Activated naive CD8-positive, alpha-beta T cell (primary cell): ENCODE data around the gene TRIM66.

Source experiments
- H3K27ac Mint-ChIP-seq: one replicate; pipeline ENCODE4 v1.8.0; 2021; ENCODE audit warnings: mixed read lengths
- H3K27me3 Mint-ChIP-seq: one replicate; pipeline ENCODE4 v1.8.0; 2021; ENCODE audit warnings: mixed read lengths
- H3K36me3 Mint-ChIP-seq: one replicate; pipeline ENCODE4 v1.8.0; 2021; ENCODE audit warnings: mixed read lengths
- H3K4me1 Mint-ChIP-seq: one replicate; pipeline ENCODE4 v1.8.0; 2021; ENCODE audit warnings: low read depth, mixed read lengths
- H3K4me3 Mint-ChIP-seq: one replicate; pipeline ENCODE4 v1.8.0; 2021; ENCODE audit warnings: mild to moderate bottlenecking, mixed read lengths
- H3K9me3 Mint-ChIP-seq: one replicate; pipeline ENCODE4 v1.8.0; 2021; ENCODE audit warnings: low read depth, mixed read lengths

Gene TRIM66

GRCh38 chr11:8631395-8632118 lies 50.9 kb downstream of the TRIM66 start:
- Mint-ChIP-seq H3K36me3 (peaks cover 21% of the 10 kb centered on the region), H3K9me3 (peaks cover 5% of the 10 kb centered on the region), H3K27me3 (no peaks in the 10 kb centered on the region), H3K27ac (no peak overlapping the region), H3K4me1 (no peaks in the 10 kb centered on the region), H3K4me3 (no peak overlapping the region)

- no peak overlapping the region for H3K27ac Mint-ChIP-seq
- H3K36me3 Mint-ChIP-seq = peaks cover 11% of the 10 kb centered on the region
- no peaks in the 10 kb centered on the region for H3K27me3 Mint-ChIP-seq
- no peak overlapping the region for H3K4me3 Mint-ChIP-seq
- no peaks in the 10 kb centered on the region for H3K4me1 Mint-ChIP-seq
- H3K9me3 Mint-ChIP-seq = no peaks in the 10 kb centered on the region
These were observed 57.8 kb downstream of the TRIM66 start for GRCh38 chr11:8624698-8625097.

GRCh38 chr11:8621147-8621546 lies 61.3 kb downstream of the TRIM66 start:
- Mint-ChIP-seq H3K36me3 (peaks cover 23% of the 10 kb centered on the region), H3K27ac (no peak overlapping the region), H3K27me3 (no peaks in the 10 kb centered on the region)

GRCh38 chr11:8617063-8617462 lies 65.4 kb downstream of the TRIM66 start:
- Mint-ChIP-seq H3K4me3 (no peak overlapping the region), H3K9me3 (no peaks in the 10 kb centered on the region), H3K27ac (no peak overlapping the region), H3K27me3 (no peaks in the 10 kb centered on the region), H3K36me3 (peaks cover 19% of the 10 kb centered on the region), H3K4me1 (no peaks in the 10 kb centered on the region)

More at GRCh38 chr11:8621147-8621546, 61.3 kb downstream of the TRIM66 start:
- H3K4me1 Mint-ChIP-seq = no peaks in the 10 kb centered on the region
- no peaks in the 10 kb centered on the region for H3K9me3 Mint-ChIP-seq
- H3K4me3 Mint-ChIP-seq = no peak overlapping the region

- Mint-ChIP-seq H3K36me3 (peaks cover 19% of the 10 kb centered on the region), H3K4me1 (peaks cover 4% of the 10 kb centered on the region), H3K27me3 (no peaks in the 10 kb centered on the region), H3K4me3 (no peak overlapping the region), H3K9me3 (no peaks in the 10 kb centered on the region), H3K27ac (no peak overlapping the region)
These were observed 67.0 kb downstream of the TRIM66 start for GRCh38 chr11:8615291-8616032.

GRCh38 chr11:8614497-8614896 lies 68.0 kb downstream of the TRIM66 start:
- Mint-ChIP-seq H3K27ac (no peak overlapping the region), H3K27me3 (no peaks in the 10 kb centered on the region)

GRCh38 chr11:8613036-8613435 lies 69.4 kb downstream of the TRIM66 start:
- H3K27me3 Mint-ChIP-seq = no peaks in the 10 kb centered on the region
- no peak overlapping the region for H3K27ac Mint-ChIP-seq
- peaks cover 6% of the 10 kb centered on the region for H3K4me1 Mint-ChIP-seq
- no peaks in the 10 kb centered on the region for H3K9me3 Mint-ChIP-seq
- H3K4me3 Mint-ChIP-seq = no peak overlapping the region
- H3K36me3 Mint-ChIP-seq = peaks cover 14% of the 10 kb centered on the region

More at GRCh38 chr11:8614497-8614896, 68.0 kb downstream of the TRIM66 start:
- Mint-ChIP-seq H3K4me1 (peaks cover 6% of the 10 kb centered on the region), H3K36me3 (peaks cover 18% of the 10 kb centered on the region), H3K9me3 (no peaks in the 10 kb centered on the region), H3K4me3 (no peak overlapping the region)

GRCh38 chr11:8612522-8612921 lies 69.9 kb downstream of the TRIM66 start:
- Mint-ChIP-seq H3K36me3 (peaks cover 11% of the 10 kb centered on the region), H3K27ac (no peak overlapping the region), H3K4me1 (peaks cover 6% of the 10 kb centered on the region), H3K4me3 (no peak overlapping the region), H3K9me3 (no peaks in the 10 kb centered on the region), H3K27me3 (no peaks in the 10 kb centered on the region)

GRCh38 chr11:8610532-8611116 lies 71.8 kb downstream of the TRIM66 start:
- Mint-ChIP-seq H3K4me3 (no peak overlapping the region), H3K36me3 (no peaks in the 10 kb centered on the region), H3K9me3 (no peaks in the 10 kb centered on the region), H3K27ac (no peak overlapping the region), H3K4me1 (peaks cover 6% of the 10 kb centered on the region), H3K27me3 (no peaks in the 10 kb centered on the region)

GRCh38 chr11:8608652-8609051 lies 73.8 kb downstream of the TRIM66 start:
- Mint-ChIP-seq H3K36me3 (no peaks in the 10 kb centered on the region), H3K4me3 (no peak overlapping the region), H3K4me1 (peaks cover 6% of the 10 kb centered on the region), H3K27ac (no peak overlapping the region), H3K9me3 (no peaks in the 10 kb centered on the region), H3K27me3 (peaks cover 11% of the 10 kb centered on the region)

- Mint-ChIP-seq H3K27ac (no peak overlapping the region), H3K4me1 (peaks cover 6% of the 10 kb centered on the region), H3K9me3 (no peaks in the 10 kb centered on the region), H3K4me3 (no peak overlapping the region), H3K27me3 (peaks cover 20% of the 10 kb centered on the region), H3K36me3 (no peaks in the 10 kb centered on the region)
These were observed 76.4 kb downstream of the TRIM66 start for GRCh38 chr11:8605971-8606563.

GRCh38 chr11:8604078-8604723 lies 78.3 kb downstream of the TRIM66 start:
- H3K27me3 Mint-ChIP-seq = peaks cover 20% of the 10 kb centered on the region
- H3K9me3 Mint-ChIP-seq = no peaks in the 10 kb centered on the region
- no peaks in the 10 kb centered on the region for H3K36me3 Mint-ChIP-seq
- no peaks in the 10 kb centered on the region for H3K4me1 Mint-ChIP-seq
- H3K27ac Mint-ChIP-seq = no peak overlapping the region
- H3K4me3 Mint-ChIP-seq = no peak overlapping the region

GRCh38 chr11:8603696-8604077 lies 78.8 kb downstream of the TRIM66 start:
- Mint-ChIP-seq H3K4me3 (no peak overlapping the region), H3K27me3 (peaks cover 20% of the 10 kb centered on the region), H3K27ac (no peak overlapping the region), H3K36me3 (peaks cover 2% of the 10 kb centered on the region), H3K9me3 (no peaks in the 10 kb centered on the region), H3K4me1 (no peaks in the 10 kb centered on the region)

- Mint-ChIP-seq H3K27ac (no peak overlapping the region), H3K36me3 (peaks cover 2% of the 10 kb centered on the region), H3K4me1 (no peaks in the 10 kb centered on the region), H3K27me3 (peaks cover 30% of the 10 kb centered on the region), H3K4me3 (no peak overlapping the region), H3K9me3 (no peaks in the 10 kb centered on the region)
These were observed 80.9 kb downstream of the TRIM66 start for GRCh38 chr11:8601376-8602133.
